Uterus (tissue), 2 donors: Measurements from ENCODE around the gene ATL2.

Source experiments
- POLR2A ChIP-seq, 2 donors: fragments of 450-650 bp; IDR thresholded peaks; one replicate each; pipeline ENCODE4 v1.6.1; 2016; ENCODE audit warnings: antibody characterized with exemption in 2 of 2, mild to moderate bottlenecking in 1 of 2, moderate library complexity in 1 of 2
- TF ChIP-seq, protein P1 (sequence below), 4 experiments: fragments of 200-600 bp in 2 of 4; fragments of 450-650 bp in 2 of 4; sonication (generic) in 2 of 4; IDR thresholded peaks; one replicate each; pipeline ENCODE4 v1.5.1; 2016 to 2019; ENCODE audit warnings: antibody characterized with exemption in 4 of 4, mild to moderate bottlenecking in 2 of 4, moderate library complexity in 1 of 4

DNA sequence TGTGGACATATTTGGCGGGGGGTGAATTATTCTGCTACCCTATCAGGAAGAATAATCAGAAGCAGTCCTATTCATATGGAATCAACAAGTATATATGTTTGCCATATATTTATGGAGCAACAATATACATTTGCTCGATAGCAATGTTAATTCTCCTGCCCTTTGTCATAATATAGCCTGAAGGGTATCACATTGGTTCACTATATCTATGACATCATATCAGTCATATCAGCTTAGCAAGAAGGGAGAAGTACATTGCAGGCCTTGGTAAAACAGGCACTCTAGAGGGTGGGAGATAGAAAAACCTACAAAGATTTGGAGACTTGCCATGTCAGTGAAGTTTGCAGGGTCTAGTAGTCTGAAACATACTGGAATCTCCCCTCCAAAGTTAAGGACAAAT is 128.4 kb downstream of the ATL2 start:
- no peak for TF ChIP-seq POLR2A (IDR thresholded peaks at IDR 0.05)
- TF ChIP-seq, protein P1, sequence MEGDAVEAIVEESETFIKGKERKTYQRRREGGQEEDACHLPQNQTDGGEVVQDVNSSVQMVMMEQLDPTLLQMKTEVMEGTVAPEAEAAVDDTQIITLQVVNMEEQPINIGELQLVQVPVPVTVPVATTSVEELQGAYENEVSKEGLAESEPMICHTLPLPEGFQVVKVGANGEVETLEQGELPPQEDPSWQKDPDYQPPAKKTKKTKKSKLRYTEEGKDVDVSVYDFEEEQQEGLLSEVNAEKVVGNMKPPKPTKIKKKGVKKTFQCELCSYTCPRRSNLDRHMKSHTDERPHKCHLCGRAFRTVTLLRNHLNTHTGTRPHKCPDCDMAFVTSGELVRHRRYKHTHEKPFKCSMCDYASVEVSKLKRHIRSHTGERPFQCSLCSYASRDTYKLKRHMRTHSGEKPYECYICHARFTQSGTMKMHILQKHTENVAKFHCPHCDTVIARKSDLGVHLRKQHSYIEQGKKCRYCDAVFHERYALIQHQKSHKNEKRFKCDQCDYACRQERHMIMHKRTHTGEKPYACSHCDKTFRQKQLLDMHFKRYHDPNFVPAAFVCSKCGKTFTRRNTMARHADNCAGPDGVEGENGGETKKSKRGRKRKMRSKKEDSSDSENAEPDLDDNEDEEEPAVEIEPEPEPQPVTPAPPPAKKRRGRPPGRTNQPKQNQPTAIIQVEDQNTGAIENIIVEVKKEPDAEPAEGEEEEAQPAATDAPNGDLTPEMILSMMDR (IDR thresholded peaks at IDR 0.05), result no peak
